ENCODE data around the gene CMBL. TPM values are rescaled to one million over a fixed set of nuclear protein-coding genes. Genes with fewer than 3 reads are reported as not detected.
A peak's percentile ranks its signal among the peaks of the same experiment; 100 is the strongest.
"Not testable (repeated sequence)": the region's sequence is repeated elsewhere in the genome, so short reads cannot be mapped to it uniquely, and the experiment has no call there.

The CMBL gene
- total and polyA plus RNA-seq, 2 experiments from 2014 or later = 20.8 to 24.1 TPM

- TF ChIP-seq, protein P1, sequence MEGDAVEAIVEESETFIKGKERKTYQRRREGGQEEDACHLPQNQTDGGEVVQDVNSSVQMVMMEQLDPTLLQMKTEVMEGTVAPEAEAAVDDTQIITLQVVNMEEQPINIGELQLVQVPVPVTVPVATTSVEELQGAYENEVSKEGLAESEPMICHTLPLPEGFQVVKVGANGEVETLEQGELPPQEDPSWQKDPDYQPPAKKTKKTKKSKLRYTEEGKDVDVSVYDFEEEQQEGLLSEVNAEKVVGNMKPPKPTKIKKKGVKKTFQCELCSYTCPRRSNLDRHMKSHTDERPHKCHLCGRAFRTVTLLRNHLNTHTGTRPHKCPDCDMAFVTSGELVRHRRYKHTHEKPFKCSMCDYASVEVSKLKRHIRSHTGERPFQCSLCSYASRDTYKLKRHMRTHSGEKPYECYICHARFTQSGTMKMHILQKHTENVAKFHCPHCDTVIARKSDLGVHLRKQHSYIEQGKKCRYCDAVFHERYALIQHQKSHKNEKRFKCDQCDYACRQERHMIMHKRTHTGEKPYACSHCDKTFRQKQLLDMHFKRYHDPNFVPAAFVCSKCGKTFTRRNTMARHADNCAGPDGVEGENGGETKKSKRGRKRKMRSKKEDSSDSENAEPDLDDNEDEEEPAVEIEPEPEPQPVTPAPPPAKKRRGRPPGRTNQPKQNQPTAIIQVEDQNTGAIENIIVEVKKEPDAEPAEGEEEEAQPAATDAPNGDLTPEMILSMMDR (IDR thresholded peaks at IDR 0.05; ENCODE audit: poor library complexity) = no peak
- TF ChIP-seq EZH2 (IDR thresholded peaks at IDR 0.05; ENCODE audit: borderline replicate concordance) (no peak), EZH2phosphoT487 (IDR thresholded peaks at IDR 0.05; ENCODE audit: low read depth, severe bottlenecking, unreplicated experiment) (no peak)
- WGBS (ENCODE audit: low lambda C conversion rate, missing lambda C conversion rate) = 86% methylated on average over 7 of the region's 7 CpGs
- H3K4me1 ChIP-seq (ENCODE audit: insufficient read depth) = no peaks in the 10 kb centered on the region
- no peaks in the 10 kb centered on the region for H4K20me1 ChIP-seq (ENCODE audit: insufficient read depth, poor library complexity, severe bottlenecking)
- peaks cover 4% of the 10 kb centered on the region for H3K79me2 ChIP-seq
- no peaks in the 10 kb centered on the region for H3K9me3 ChIP-seq (ENCODE audit: low read depth)
- no peak overlapping the region for H3K4me2 ChIP-seq
- H2AFZ ChIP-seq = no peak overlapping the region
- DNase-seq (ENCODE audit: low spot score) = no peak
- H3K4me3 ChIP-seq = no peak overlapping the region
- no peaks in the 10 kb centered on the region for H3K9me2 ChIP-seq (replicated peaks; ENCODE audit: insufficient read depth)
- H3K27ac ChIP-seq = no peak overlapping the region
- H3K27me3 ChIP-seq = no peaks in the 10 kb centered on the region
- H3K36me3 ChIP-seq (replicated peaks; ENCODE audit: insufficient read depth, low read depth) = no peaks in the 10 kb centered on the region
Observed at GRCh38 chr5:10286862-10287227, 20.9 kb downstream of the CMBL start.

DNA sequence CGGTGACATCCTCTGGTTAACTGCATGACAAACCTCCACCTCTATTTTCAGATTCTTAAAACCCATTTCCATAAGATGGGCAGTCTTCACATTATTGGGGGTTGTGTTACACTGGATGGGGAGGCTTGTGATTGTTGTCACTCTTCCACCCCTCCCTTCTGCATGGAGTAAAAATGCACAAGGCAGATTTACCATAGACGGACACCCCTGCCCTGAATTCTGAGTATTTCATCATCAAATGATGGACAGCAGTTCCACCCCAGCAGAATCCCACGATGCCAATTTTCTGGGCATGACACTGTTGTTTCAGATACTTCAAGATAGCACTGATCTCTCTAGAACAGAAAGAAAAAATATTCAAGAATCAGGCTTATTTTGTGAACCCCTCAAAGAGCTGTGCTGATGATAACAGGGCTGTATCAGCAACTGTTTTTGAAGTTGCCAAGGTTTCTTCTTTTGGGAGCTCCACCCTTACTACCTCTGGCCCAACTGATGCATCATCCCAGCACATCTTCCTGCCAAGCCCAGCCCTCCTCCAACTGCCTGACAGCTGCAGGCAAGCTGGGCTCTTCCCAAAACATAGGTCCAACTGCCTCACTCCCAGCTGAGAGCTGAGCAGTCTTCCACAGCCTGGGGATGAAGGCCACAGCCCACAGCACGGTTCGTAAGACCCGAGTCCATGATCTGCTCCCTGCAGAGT lies 21.4 kb downstream of the CMBL start:
- no peaks in the 10 kb centered on the region for H3K4me1 ChIP-seq (ENCODE audit: insufficient read depth)
- no peaks in the 10 kb centered on the region for H3K9me3 ChIP-seq (ENCODE audit: low read depth)
- TF ChIP-seq EZH2phosphoT487 (IDR thresholded peaks at IDR 0.05; ENCODE audit: low read depth, severe bottlenecking, unreplicated experiment) (no peak), EZH2 (IDR thresholded peaks at IDR 0.05; ENCODE audit: borderline replicate concordance) (no peak)
- TF ChIP-seq, protein P1 (IDR thresholded peaks at IDR 0.05; ENCODE audit: poor library complexity) = no peak
- no peaks in the 10 kb centered on the region for H3K36me3 ChIP-seq (replicated peaks; ENCODE audit: insufficient read depth, low read depth)
- H3K27me3 ChIP-seq = no peaks in the 10 kb centered on the region
- H3K27ac ChIP-seq = no peak overlapping the region
- no peak for DNase-seq (ENCODE audit: low spot score)
- no peaks in the 10 kb centered on the region for H4K20me1 ChIP-seq (ENCODE audit: insufficient read depth, poor library complexity, severe bottlenecking)
- H2AFZ ChIP-seq = no peak overlapping the region
- H3K4me2 ChIP-seq = no peak overlapping the region
- H3K79me2 ChIP-seq = peaks cover 2% of the 10 kb centered on the region
- 99% methylated on average over 6 of the region's 6 CpGs for WGBS (ENCODE audit: low lambda C conversion rate, missing lambda C conversion rate)
- no peak overlapping the region for H3K4me3 ChIP-seq
- H3K9me2 ChIP-seq (replicated peaks; ENCODE audit: insufficient read depth) = no peaks in the 10 kb centered on the region

- not testable (repeated sequence) for H3K79me2 ChIP-seq; H3K4me3 ChIP-seq; H2AFZ ChIP-seq; H3K9me3 ChIP-seq (ENCODE audit: low read depth); H3K27ac ChIP-seq; H3K4me2 ChIP-seq; H3K36me3 ChIP-seq (replicated peaks; ENCODE audit: insufficient read depth, low read depth); H4K20me1 ChIP-seq (ENCODE audit: insufficient read depth, poor library complexity, severe bottlenecking); DNase-seq (ENCODE audit: low spot score); H3K27me3 ChIP-seq; H3K4me1 ChIP-seq (ENCODE audit: insufficient read depth); H3K9me2 ChIP-seq (replicated peaks; ENCODE audit: insufficient read depth)
- WGBS (ENCODE audit: low lambda C conversion rate, missing lambda C conversion rate) = 87% methylated on average over 8 of the region's 8 CpGs
Observed at GRCh38 chr5:10285362-10285761, 22.3 kb downstream of the CMBL start.

GRCh38 chr5:10283927-10284635 lies 23.6 kb downstream of the CMBL start:
- DNase-seq (ENCODE audit: low spot score) = peak; percentile 91
- Histone ChIP-seq H3K79me2 (no peaks in the 10 kb centered on the region), H3K4me1 (ENCODE audit: insufficient read depth) (no peaks in the 10 kb centered on the region), H3K4me2 (no peak overlapping the region), H4K20me1 (ENCODE audit: insufficient read depth, poor library complexity, severe bottlenecking) (no peaks in the 10 kb centered on the region), H3K4me3 (no peak overlapping the region), H2AFZ (peak overlapping the region; percentile 26), H3K36me3 (replicated peaks; ENCODE audit: insufficient read depth, low read depth) (no peaks in the 10 kb centered on the region), H3K27me3 (no peaks in the 10 kb centered on the region), H3K9me2 (replicated peaks; ENCODE audit: insufficient read depth) (no peaks in the 10 kb centered on the region), H3K9me3 (ENCODE audit: low read depth) (no peaks in the 10 kb centered on the region), H3K27ac (no peak overlapping the region)
- TF ChIP-seq EZH2 (IDR thresholded peaks at IDR 0.05; ENCODE audit: borderline replicate concordance) = no peak
- TF ChIP-seq, protein P1 (IDR thresholded peaks at IDR 0.05; ENCODE audit: poor library complexity) = peak; percentile 96
- 26% methylated on average over 17 of the region's 17 CpGs for WGBS (ENCODE audit: low lambda C conversion rate, missing lambda C conversion rate)
